Neural cell (in vitro differentiated cells): ENCODE data around the gene ZFYVE28. TPM values are rescaled to one million over a fixed set of nuclear protein-coding genes. Genes with fewer than 3 reads are reported as not detected.

ENCODE experiments used
- H2AFZ ChIP-seq: fragments of 200-600, 300-800 bp; sonication (generic), shearing (Covaris generic); 2 replicates; pipeline ENCODE4 v1.6.0; 2014; ENCODE audit warnings: low read depth, mild to moderate bottlenecking, antibody characterized with exemption, low read length, moderate library complexity
- H3F3A ChIP-seq: fragments of 200-600 bp; shearing (Covaris generic); 2 replicates; pipeline ENCODE4 v1.6.1; 2016; ENCODE audit warnings: mild to moderate bottlenecking, moderate library complexity, mixed read lengths, antibody characterized with exemption, low read length; ENCODE audit not compliant: insufficient read depth, poor library complexity, severe bottlenecking
- H3K27ac ChIP-seq: fragments of 200-600, 300-800 bp; sonication (generic), shearing (Covaris generic); 2 replicates; pipeline ENCODE4 v1.5.1; 2014; ENCODE audit warnings: mild to moderate bottlenecking, low read length, moderate library complexity
- H3K27me3 ChIP-seq: fragments of 300-800, 200-600 bp; sonication (generic), shearing (Covaris generic); 2 replicates; pipeline ENCODE4 v1.6.0; 2014; ENCODE audit warnings: mild to moderate bottlenecking, low read depth, low read length, moderate library complexity; ENCODE audit not compliant: insufficient read depth
- H3K36me3 ChIP-seq: fragments of 300-800, 200-600 bp; sonication (generic), shearing (Covaris generic); 2 replicates; pipeline ENCODE4 v1.5.1; 2014; ENCODE audit warnings: mild to moderate bottlenecking, antibody characterized with exemption, low read length, moderate library complexity; ENCODE audit not compliant: insufficient read depth
- H3K4me2 ChIP-seq: fragments of 300-800, 200-600 bp; sonication (generic), shearing (Covaris generic); 2 replicates; pipeline ENCODE4 v1.6.0; 2014; ENCODE audit warnings: mild to moderate bottlenecking, low read length
- H3K4me3 ChIP-seq: fragments of 300-800, 200-600 bp; sonication (generic), shearing (Covaris generic); 2 replicates; pipeline ENCODE4 v1.5.1; 2014; ENCODE audit warnings: mild to moderate bottlenecking, low read length, moderate library complexity
- H3K79me2 ChIP-seq: fragments of 200-600 bp; shearing (Covaris generic); replicated peaks from 2 replicates; pipeline ENCODE4 v1.6.0; 2014; ENCODE audit warnings: mild to moderate bottlenecking, low read length, moderate library complexity; ENCODE audit not compliant: insufficient read depth
- H3K9ac ChIP-seq: fragments of 300-800, 200-600 bp; sonication (generic), shearing (Covaris generic); 2 replicates; pipeline ENCODE4 v1.6.1; 2016; ENCODE audit warnings: mild to moderate bottlenecking, low read length, mixed read lengths
- H3K9me2 ChIP-seq: fragments of 200-600 bp; shearing (Covaris generic); 2 replicates; pipeline ENCODE4 v1.6.1; 2016; ENCODE audit warnings: mild to moderate bottlenecking, low read length, mixed read lengths; ENCODE audit not compliant: insufficient read depth
- H3K9me3 ChIP-seq: fragments of 200-600, 300-800 bp; sonication (generic), shearing (Covaris generic); 2 replicates; pipeline ENCODE4 v1.6.1; 2016; ENCODE audit warnings: mild to moderate bottlenecking, mixed run types, low read length, moderate library complexity, mixed read lengths
- H4K20me1 ChIP-seq: fragments of 200-600 bp; shearing (Covaris generic); 2 replicates; pipeline ENCODE4 v1.6.1; 2016; ENCODE audit warnings: mild to moderate bottlenecking, mixed run types; ENCODE audit not compliant: insufficient read depth
- EP300 ChIP-seq: fragments of 450-650 bp; conservative IDR thresholded peaks from 2 replicates; pipeline ENCODE4 v1.6.1; 2014; ENCODE audit warnings: antibody characterized with exemption, mild to moderate bottlenecking, moderate library complexity; ENCODE audit not compliant: poor library complexity, severe bottlenecking
- EZH2 ChIP-seq: fragments of 200-600, 300-800 bp; shearing (Covaris generic), sonication (generic); IDR thresholded peaks from 2 replicates; pipeline ENCODE4 v1.6.1; 2014; ENCODE audit warnings: antibody characterized with exemption, low read length, borderline replicate concordance, mild to moderate bottlenecking; ENCODE audit not compliant: insufficient read depth, poor library complexity, severe bottlenecking
- MXI1 ChIP-seq: fragments of 450-650 bp; conservative IDR thresholded peaks from 2 replicates; pipeline ENCODE4 v1.6.1; 2014; ENCODE audit warnings: antibody characterized with exemption, mild to moderate bottlenecking; ENCODE audit not compliant: poor library complexity, severe bottlenecking
- POLR2AphosphoS5 ChIP-seq: IDR thresholded peaks from 2 replicates; pipeline ENCODE4 v1.6.1; 2012
- RAD21 ChIP-seq: fragments of 450-650 bp; conservative IDR thresholded peaks from 2 replicates; pipeline ENCODE4 v1.6.1; 2014; ENCODE audit warnings: antibody characterized with exemption, mild to moderate bottlenecking, moderate library complexity
- REST ChIP-seq: IDR thresholded peaks from 2 replicates; pipeline ENCODE4 v1.6.1; 2012; ENCODE audit warnings: borderline replicate concordance
- SMC3 ChIP-seq: fragments of 450-650 bp; conservative IDR thresholded peaks from 2 replicates; pipeline ENCODE4 v1.6.1; 2014; ENCODE audit warnings: antibody characterized with exemption, mild to moderate bottlenecking, moderate library complexity; ENCODE audit not compliant: poor library complexity
- TAF1 ChIP-seq: IDR thresholded peaks from 2 replicates; pipeline ENCODE4 v1.6.1; 2012; ENCODE audit warnings: low read depth
- polyA plus RNA-seq: library from polyadenylated mRNA; depleted of rRNA; stranded (reverse); fragments of >200 nt; gene quantifications from 2 replicates; pipeline ENCODE4 v1.2.3, GENCODE V29; 2014
- TF ChIP-seq, protein P1 (sequence below): fragments of 450-650 bp; IDR thresholded peaks from 2 replicates; pipeline ENCODE4 v1.5.1; 2014; ENCODE audit warnings: antibody characterized with exemption, mild to moderate bottlenecking, moderate library complexity; ENCODE audit not compliant: poor library complexity, severe bottlenecking

Gene ZFYVE28
- polyA plus RNA-seq, 1 donor from 2014 or later: 2.4 TPM

DNA sequence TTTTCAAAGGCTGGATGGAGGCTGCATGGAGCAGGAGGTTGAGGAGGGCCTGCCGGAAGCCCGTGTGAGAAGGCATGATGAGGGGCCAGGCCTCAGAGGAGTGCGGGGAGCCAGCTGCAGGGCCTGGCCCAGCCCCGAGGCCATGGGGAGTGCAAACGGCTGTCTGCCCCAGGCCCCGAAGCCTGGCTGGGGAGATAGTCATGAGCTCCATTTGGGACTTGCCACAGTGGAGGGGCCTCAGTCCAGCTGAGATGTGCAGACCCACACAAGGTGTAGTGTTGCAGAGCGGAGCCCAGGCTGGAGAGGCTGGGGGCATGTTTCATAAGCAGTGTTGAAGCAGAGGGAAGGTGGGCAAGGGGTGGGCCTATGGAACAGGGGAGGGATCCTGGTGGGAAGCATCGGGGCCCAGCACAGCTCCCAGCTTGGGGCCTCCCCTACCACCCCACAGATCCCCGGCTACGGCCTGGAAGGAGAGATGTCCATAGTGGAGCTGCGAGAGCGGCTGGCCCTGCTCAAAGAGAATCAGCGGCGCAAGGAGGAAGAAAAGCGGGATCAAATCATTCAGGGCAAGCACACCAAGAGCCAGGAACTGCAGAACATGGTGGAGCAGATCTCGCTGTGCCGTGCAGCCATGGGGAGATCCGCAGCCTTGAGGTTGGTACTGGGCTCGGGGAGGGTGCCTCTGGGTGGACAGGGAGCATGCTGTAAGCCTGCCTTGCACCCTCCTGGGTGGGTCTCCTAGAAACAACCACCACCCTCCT, 41.3 kb upstream of the ZFYVE28 start:
- H3K9ac ChIP-seq: no peak overlapping the region
- no peaks in the 10 kb centered on the region for H3K27me3 ChIP-seq
- H3K36me3 ChIP-seq: no peaks in the 10 kb centered on the region
- H3K79me2 ChIP-seq: no peaks in the 10 kb centered on the region
- TF ChIP-seq MXI1 (no peak), EP300 (no peak), REST (no peak), EZH2 (no peak), RAD21 (no peak)
- TF ChIP-seq, protein P1, sequence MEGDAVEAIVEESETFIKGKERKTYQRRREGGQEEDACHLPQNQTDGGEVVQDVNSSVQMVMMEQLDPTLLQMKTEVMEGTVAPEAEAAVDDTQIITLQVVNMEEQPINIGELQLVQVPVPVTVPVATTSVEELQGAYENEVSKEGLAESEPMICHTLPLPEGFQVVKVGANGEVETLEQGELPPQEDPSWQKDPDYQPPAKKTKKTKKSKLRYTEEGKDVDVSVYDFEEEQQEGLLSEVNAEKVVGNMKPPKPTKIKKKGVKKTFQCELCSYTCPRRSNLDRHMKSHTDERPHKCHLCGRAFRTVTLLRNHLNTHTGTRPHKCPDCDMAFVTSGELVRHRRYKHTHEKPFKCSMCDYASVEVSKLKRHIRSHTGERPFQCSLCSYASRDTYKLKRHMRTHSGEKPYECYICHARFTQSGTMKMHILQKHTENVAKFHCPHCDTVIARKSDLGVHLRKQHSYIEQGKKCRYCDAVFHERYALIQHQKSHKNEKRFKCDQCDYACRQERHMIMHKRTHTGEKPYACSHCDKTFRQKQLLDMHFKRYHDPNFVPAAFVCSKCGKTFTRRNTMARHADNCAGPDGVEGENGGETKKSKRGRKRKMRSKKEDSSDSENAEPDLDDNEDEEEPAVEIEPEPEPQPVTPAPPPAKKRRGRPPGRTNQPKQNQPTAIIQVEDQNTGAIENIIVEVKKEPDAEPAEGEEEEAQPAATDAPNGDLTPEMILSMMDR: no peak
- H3K4me2 ChIP-seq: no peak overlapping the region
- H2AFZ ChIP-seq: no peak overlapping the region
- H3K9me2 ChIP-seq: no peaks in the 10 kb centered on the region
- no peak overlapping the region for H3K27ac ChIP-seq
- no peaks in the 10 kb centered on the region for H4K20me1 ChIP-seq
- H3K4me3 ChIP-seq: no peak overlapping the region
- H3F3A ChIP-seq: no peaks in the 10 kb centered on the region
- no peaks in the 10 kb centered on the region for H3K9me3 ChIP-seq

DNA sequence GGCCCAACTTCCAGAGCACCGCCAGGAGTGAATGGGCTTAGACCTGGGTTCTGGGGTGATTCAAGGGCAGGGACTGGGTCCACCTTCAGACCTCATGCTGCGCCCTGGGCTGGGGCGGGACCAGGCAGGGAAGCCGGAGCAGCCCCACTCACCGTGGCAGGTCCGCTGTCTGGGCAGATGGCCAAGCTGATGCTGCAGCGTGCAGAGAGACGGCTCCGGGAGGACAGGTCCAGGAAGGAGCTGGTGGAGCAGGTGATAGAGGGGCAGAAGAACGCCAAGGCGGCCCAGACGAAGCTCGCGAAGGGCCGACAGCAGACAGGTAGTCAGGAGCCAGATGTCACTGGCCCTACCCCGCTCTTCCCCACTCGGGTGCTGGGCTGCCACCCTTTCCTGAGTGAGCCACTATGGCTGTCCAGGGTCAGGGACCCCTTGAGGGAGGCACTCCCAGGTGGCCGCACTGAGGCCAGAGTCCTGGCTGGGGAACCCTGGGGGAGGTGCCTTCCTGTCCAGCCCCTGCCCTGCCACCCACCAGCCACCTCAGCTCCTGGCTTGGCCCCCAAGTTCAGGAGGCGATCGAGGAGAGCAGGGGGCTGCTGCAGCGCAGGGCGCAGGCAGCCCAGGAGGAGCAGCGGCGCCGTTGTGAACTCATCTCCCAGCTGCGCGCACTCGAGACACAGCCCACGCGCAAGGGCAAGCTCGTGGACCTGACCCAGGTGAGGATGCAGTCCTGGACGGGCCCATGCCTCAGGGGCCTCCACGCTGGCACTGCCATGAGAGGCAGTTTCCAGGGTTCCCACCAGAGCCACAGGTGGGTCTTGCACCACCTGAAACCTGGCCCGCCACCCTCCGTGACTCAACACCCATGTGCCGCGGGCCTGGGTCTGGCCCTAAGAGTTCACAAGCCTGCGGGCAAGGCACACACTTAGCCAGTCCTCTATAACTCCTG, 40.4 kb upstream of the ZFYVE28 start:
- no peak overlapping the region for H3K27ac ChIP-seq
- H3K9me2 ChIP-seq: no peaks in the 10 kb centered on the region
- H2AFZ ChIP-seq: no peak overlapping the region
- no peak overlapping the region for H3K4me3 ChIP-seq
- H3K9me3 ChIP-seq: no peaks in the 10 kb centered on the region
- H3F3A ChIP-seq: no peaks in the 10 kb centered on the region
- H4K20me1 ChIP-seq: no peaks in the 10 kb centered on the region
- no peak for TF ChIP-seq SMC3
- no peak for TF ChIP-seq EP300
- TF ChIP-seq EZH2: no peak
- TF ChIP-seq, protein P1: no peak
- TF ChIP-seq POLR2AphosphoS5: no peak
- no peak for TF ChIP-seq RAD21
- no peak for TF ChIP-seq MXI1
- no peak for TF ChIP-seq REST
- no peak for TF ChIP-seq TAF1
- no peaks in the 10 kb centered on the region for H3K79me2 ChIP-seq
- no peak overlapping the region for H3K4me2 ChIP-seq
- no peaks in the 10 kb centered on the region for H3K36me3 ChIP-seq
- H3K27me3 ChIP-seq: no peaks in the 10 kb centered on the region
- no peak overlapping the region for H3K9ac ChIP-seq
